GM20000 (cell line): Measurements from ENCODE around the gene TRMT61B.

ENCODE experiments used
- DNase-seq: peaks from one replicate; pipeline ENCODE4 v3.0.0; 2012; ENCODE audit warnings: low spot score
- CTCF ChIP-seq: IDR thresholded peaks from 2 replicates; pipeline ENCODE4 v1.5.1; 2012; ENCODE audit warnings: mild to moderate bottlenecking, control low read depth; ENCODE audit errors: extremely low read depth, missing control alignments

TRMT61B gene

DNA sequence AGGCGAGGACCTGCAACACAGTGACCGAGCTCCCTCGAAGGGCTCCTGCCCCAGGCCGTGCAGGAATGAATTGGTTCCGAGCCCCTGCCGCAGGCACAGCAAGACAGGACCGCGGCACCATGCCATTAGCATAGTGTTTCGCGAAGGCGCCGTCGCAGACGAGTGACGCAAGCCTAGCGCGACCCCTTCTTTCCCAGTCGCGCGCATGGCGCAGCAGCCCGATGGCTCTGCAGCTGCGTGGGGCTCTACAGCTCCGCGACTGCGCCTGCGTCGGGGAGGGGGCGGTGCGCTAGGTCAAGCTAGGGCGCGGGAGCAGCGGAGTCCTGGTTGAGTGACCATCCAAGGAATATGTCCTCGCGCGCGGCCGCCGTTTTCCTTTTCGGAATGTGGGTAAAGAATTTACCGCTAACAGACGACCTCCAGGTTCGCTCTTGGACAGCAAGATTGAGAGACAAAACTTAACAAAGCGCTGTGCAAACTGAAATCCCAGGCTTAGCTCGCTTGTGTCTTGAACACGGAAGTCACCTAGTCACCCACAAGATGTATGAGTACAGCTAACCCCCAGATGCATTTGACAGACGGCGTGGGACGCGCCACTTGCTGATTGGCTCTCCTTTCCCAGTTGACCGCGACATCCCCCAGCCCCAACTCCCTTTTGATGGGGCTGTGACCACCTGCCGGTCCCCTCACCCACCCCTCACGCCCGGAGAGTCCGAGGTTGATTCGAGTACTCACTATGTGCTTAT lies at the start of gene TRMT61B:
Gene TRMT61B, minus strand, starts transcription at position 164 of the 746 bp plus-strand sequence. Its CDS starts 32 bp downstream, at position 132.
- TF ChIP-seq CTCF = no peak
- DNase-seq = peak; percentile 94

GRCh38 chr2:28915939-28916338 lies 45.8 kb upstream of the TRMT61B start:
- TF ChIP-seq CTCF = no peak
- DNase-seq = no peak

GRCh38 chr2:28909655-28910353 lies 39.7 kb upstream of the TRMT61B start:
- DNase-seq = no peak
- TF ChIP-seq CTCF = no peak

DNA sequence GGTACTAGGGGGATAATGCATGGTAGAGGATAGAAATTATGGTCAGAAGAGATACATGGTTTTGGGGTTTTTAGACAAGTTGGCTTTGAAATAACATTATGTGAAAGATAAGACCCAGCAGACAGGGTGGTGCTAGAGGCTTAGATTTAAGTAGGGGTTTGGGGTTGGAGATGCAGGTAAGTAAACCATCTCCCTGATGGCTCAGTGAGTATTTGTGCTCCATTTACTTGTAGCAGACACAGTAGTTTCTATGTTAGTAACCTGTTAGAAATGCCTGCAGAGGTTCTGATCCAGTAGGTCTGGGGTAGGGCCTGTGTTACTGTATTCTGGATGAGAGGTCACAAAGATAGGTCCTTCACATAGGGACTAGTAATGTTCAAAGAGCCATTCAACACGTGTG lies 38.1 kb upstream of the TRMT61B start:
- DNase-seq = no peak
- no peak for TF ChIP-seq CTCF

DNA sequence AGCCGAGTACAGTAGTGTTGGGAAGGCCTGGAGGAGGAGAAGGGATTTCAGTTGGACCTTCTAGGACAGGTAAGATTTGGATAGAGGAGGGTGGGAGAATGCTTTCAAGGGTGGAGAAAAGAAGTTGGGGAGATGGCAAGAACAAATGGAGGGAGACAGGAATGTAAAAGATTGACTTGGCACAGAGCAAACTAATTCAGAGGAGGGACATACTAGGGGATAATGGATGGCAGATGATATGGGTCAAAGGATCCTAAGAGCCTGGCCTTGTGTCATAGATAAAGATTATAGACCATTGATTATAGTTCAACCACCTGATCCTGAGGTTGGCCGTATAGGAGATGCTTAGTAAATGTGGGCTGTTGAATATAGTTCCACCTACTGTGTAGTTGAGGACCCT lies 36.7 kb upstream of the TRMT61B start:
- no peak for TF ChIP-seq CTCF

DNA sequence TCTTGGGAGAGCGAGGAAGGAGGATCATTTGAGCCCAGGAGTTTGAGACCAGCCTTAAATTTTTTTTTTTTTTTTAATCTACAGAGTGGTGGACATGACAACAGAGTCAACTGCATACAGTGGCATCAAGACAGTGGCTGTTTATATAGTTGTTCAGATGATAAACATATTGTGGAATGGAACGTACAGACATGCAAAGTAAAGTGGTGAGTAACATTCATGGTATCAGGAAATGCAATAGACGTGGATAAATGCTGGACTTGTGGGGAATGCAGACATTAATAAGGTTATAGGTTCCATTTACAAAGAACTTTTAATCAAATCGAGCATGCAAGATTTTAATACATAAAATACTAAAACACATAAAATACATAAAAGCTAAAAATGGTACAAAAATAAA lies 36.3 kb upstream of the TRMT61B start:
- no peak for TF ChIP-seq CTCF
- no peak for DNase-seq

More for the DNA sequence above, 36.7 kb upstream of the TRMT61B start:
- DNase-seq = no peak

DNA sequence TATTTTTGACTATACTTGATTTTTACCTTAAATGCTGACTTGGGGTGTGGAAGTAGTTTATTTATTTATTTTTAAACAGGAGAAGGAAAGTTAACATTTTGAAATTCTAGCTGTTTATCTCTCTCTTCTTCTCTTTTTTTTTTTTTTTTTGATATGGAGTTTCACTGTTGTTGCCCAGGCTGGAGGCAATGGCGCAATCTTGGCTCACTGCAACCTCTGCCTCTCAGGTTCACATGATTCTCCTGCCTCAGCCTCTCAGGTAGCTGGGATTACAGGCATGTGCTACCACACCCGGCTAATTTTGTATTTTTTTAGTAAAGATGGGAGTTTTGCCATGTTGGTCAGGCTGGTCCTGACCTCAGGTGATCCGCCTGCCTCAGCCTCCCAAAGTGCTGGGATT lies 35.4 kb upstream of the TRMT61B start:
- TF ChIP-seq CTCF = no peak

More for the DNA sequence above, 35.4 kb upstream of the TRMT61B start:
- no peak for DNase-seq
